Fibroblast of skin of abdomen (primary cell): Measurements from ENCODE around the gene PCDHGB5.

Experiments used
- DNase-seq: peaks from one replicate; pipeline ENCODE4 v3.0.0-alpha.2; 2013

Gene PCDHGB5

DNA sequence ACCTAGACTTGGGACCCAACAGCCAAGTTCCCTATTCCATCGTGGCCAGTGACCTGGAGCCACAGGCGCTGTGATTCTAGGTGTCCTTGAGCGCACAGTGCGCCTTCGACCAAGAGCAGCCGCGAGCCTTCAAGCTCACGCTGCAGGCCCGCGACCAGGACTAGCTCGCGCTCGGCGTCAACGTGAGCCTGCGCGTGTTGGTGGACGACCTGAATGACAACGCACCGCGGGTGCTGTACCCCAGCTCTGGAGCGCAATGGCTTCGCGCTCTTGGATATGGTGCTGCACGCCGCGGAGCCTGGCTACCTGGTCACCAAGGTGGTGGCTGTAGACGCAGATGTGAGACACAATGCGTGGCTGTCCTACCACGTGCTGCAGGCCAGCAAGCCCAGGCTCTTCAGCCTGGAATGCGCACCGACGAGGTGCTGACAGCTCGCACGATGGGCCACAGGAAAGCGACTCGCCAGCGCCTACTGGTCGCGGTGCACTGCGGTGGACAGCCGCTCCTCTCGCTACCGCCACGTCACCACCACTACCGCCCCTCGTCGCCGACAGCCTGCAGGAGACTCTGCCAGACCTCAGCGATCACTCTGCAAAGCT lies 43.9 kb downstream of the PCDHGB5 start:
- no peak for DNase-seq
